HG02610 (cell line): ENCODE measurements around the gene ANAPC13.
A peak's percentile ranks its signal among the peaks of the same experiment; 100 is the strongest.

Source experiments
- ATAC-seq: cut with Tn5 transposase; IDR thresholded peaks from one replicate; pipeline ENCODE4 v1.9.1; 2021; ENCODE audit warnings: mild to moderate bottlenecking, moderate library complexity; ENCODE audit not compliant: unreplicated experiment

The ANAPC13 gene, protein sequence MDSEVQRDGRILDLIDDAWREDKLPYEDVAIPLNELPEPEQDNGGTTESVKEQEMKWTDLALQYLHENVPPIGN

DNA sequence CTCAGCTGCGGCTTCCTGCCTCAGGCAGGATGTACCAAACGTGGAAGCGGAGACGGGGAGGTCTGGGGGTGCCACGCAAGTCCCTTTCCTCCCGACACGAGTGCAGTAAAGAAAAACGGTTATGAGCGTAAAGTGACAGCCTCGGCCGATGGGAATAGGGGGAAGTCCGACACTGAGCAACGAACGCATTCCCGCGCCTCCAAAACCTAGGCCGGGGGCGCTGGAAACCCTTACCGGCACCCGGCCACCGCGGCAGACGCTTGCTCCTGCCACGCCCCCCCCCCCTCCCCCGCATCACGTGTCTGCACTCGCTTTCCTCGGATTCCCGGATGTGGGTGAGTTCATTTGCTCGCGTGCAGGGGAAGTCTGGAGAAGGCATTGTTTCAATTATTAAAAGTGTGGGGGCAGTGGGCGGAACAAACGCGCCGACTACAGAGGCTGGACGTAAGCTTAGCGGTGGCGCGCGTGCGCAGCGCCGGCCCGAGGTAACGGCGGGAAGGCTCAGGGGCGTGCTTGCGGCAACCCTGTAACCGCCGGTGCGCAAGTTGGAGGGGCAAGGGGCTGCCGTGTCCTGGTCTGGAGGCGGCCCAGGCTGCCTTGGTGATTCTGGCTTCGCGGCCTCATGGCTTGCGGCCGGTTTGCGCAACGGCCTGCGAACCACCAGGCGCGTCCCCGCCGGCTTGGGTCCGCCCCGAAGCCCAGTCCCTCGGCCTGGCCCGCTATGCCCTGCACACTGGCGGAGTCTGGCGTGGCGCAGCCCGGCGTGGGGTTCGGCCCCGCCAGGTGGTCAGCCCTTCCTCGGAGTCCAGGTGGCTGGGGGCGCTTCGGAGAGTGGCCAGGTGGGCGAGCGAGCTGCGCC, at the start of gene ANAPC13, which contains the start of gene CEP63:
Gene ANAPC13 (minus strand): TSS at position 268 of the 859 bp plus-strand sequence. CDS start 3,081 bp downstream, outside the sequence.
Gene CEP63 (plus strand): TSS at position 340 of the 859 bp plus-strand sequence. CDS start 9,264 bp downstream, outside the sequence.
- peak; percentile 86 for ATAC-seq

DNA sequence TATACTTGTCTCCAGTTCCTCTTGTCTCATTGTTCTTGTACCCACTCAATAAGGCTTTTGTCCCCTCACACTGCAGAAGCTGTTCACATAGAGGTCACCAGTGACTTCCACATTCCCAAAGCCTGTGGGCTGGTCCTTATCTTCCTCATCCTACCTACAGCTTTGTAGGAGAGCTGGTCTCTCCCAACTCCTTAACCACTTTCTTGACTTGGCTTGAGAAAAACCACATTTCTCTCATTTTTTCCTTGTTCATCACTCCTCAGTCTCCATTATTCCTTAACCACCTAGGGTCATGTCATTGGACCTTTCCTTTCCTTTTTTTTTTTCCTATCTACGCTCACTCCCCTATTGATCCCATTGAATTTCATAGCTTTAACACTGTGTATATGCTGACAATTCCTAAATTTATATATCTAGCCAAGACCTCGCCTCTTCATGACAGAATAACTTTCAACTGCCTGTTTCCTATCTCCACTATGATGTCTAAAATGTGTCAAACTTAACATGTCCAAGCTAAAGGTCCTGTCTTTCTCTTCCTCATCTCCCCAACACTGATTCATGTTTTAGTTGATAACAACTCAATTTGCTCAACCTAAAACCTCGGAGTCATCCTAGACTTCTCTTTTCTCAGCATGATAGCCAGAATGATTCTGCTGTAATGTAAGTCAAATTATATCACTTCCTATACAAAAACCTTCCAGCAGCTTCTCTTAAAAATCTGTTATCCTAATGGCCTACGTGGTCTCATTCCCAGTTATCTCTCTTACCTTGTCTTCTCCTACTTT, 49.6 kb upstream of the ANAPC13 start:
- no peak for ATAC-seq

DNA sequence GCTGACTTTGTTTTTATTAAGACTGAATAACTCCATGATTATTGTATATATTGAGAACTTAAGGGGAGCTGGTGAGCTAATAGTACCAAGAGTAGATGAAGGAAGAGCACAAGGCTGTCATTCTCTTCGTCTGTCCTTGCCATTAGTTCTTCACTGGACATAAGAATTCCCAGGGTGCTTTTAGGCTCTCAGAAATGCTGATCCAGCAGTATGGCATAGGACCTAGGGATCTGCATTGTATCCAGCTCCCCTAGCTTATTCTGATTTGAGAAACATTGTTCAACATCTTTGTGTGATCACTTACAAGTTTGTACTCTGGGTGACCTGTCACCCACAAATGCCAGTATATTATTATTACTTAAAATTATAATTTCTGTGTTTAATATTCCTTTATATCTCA, 47.7 kb upstream of the ANAPC13 start:
- ATAC-seq = no peak

DNA sequence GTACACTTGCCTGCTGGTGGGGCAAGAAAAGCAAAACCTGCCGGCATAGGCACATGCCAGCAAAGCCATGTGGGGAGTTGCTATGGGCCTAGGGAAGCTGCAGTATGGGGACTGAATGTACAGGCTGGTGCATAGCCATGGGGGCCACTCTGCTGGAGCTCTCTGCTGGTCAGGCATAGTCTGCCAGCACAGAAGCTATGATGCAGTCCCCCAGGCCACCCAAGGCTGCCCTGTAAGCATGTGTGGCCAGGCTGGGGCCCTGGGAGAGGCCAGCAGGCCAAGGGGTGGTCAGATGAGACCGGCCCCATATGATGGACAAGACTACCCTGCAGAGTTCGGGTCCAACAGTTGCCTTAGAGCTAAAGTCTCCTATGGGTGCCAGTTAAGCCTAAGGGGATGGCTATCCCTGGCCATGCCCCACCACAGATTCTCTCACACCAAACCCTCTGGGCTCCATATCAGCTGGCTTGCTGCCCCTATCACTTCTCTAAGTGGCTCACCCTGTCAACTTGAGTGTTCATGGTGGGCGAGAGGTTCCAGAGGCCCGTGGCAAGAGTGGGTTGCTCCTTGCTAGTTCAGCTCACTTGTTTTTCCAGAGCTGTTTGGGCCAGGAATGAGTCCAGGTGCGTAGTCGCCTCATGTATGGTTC, 41.9 kb upstream of the ANAPC13 start:
- ATAC-seq = no peak

DNA sequence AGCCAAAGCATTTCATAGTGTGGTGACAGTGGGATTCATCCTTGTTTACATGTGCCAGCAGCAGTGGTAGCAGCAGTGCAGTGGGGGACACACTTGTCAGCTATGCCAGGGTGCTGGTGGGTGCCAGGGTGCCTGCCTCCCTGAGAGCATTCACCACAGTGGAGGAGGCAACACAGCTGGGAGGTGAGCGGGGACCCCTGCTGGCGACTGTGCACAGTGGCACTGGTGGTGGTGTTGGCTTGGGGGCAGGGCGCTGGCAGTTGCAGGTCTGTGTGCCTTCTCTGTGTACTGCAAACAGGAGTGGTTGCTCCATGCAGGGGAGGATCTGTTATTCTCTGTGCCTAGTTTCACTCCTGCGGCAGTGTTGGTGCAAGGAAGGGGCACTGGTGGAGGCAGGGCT, 41.3 kb upstream of the ANAPC13 start:
- no peak for ATAC-seq

DNA sequence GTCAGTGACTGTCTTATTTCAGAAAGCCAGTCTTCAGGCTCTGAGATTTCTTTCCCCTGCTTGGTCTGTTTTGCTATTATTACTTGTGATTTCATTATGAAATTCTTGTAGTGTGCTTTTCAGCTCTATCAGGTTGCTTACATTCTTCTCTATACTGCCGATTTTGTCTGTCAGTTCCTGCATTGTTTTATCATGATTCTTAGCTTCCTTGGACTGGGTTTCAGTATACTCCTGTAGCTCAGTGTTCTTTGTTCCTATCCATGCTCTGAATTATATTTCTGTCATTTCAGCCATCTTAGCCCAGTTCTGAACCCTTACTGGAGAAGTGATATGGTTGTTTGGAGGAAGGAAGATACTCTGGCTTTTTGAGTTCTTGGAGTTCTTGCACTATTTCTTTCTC, 40.5 kb upstream of the ANAPC13 start:
- no peak for ATAC-seq

DNA sequence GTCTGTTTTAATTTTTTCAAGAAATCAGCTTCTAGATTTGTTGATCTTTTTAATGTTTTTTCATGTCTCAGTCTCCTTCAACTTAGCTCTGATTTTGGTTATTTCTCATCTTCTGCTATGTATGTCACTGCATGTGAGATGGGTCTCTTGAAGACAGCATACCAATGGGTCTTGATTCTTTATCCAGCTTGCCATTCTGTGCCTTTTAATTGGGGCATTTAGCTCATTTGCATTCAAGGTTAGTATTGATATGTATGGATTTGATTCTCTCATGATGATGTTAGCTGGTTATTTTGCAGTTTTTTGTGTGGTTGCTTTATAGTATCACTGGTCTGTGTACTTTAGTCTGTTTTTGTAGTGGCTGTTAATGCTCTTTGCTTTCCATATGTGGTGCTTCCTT, 39.5 kb upstream of the ANAPC13 start:
- ATAC-seq = no peak

DNA sequence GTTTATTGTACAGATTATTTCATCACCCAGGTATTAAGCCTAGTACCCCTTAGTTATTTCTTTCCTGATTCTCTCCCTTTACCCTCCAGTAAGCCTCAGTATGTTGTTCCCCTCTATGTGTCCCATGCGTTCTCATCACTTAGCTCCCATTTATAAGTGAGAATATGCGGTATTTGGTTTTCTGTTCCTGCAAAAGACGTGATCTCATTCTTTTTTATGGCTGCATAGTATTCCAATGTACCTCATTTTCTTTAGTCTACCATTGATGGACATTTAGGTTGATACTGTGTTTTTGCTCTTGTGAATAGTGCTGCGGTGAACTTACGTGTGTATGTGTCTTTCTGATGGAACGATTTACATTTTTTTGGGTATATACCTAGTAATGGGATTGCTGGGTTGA, 36.8 kb upstream of the ANAPC13 start:
- no peak for ATAC-seq

DNA sequence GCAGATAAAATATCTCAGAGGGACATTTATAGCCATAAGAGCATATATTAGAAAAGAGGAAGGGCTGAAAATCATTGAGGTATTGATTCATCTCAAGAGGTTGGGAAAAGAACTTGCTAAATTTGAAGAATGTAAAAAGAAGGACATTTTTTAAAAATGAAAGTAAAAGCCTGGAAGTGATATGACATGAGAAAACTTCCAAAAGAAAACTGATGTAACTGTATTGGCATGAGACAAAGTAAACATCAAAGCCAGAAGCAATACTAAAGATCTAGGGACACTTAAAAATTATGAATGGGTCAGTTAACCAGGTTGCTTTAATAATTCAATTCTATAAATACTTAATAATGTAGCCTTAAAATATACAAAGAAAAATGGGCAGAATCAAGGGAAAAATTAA, 32.0 kb upstream of the ANAPC13 start:
- no peak for ATAC-seq

DNA sequence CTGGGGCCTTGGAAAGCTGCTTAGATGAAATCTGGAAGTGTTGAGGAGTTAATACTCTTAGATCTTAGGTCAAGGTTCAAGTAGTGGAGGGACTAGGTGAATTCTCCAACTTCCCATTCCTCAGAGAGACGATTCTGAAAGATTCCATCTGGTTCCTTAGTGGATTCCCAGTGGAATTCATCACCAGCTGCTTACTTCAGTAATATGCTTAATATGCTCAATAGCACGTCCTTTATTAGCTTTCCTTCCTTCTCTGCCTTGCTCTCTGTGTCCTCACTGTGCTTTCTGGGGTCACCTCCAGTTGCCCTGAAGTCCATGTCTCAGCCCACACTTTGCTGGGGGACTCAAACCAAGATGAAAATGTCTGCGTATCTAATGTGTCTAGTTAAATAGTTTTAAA, 31.1 kb upstream of the ANAPC13 start:
- ATAC-seq = no peak

DNA sequence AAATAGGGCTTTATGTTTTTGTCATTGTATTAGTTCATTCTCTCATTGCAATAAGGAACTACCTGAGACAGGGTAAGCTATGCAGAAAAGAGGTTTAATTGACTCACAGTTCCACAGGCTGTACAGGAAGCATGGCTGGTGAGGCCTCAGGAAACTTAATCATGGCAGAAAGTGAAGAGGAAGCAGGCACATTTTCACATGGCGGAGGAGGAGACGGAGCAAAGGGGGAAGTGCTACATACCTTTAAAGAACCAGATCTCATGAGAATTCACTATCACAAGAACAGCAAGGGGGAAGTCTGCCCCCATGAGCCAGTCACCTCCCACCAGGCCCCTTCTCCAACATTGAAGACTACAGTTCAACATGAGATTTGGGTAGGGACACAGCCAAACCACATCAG, 25.7 kb upstream of the ANAPC13 start:
- ATAC-seq = no peak

DNA sequence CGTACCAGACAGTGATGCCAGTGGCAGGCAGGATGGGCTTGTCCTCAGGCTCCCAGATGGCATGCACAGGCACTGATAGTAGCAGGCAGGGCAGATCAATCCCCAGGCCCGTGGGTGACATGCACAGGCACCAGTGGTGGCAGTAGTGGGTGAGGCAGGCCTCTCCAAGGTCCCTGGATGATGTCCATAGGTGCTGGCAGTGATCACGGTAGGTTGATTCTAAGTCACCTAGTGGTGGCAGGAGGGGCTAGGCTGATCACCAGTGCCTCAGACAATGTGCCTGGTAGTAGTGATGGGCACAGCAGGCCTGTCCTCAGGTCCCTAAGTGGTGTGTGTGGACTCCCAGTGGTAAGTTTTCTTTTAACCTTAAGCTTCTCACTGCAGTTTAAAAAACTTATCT, 19.7 kb upstream of the ANAPC13 start:
- no peak for ATAC-seq

DNA sequence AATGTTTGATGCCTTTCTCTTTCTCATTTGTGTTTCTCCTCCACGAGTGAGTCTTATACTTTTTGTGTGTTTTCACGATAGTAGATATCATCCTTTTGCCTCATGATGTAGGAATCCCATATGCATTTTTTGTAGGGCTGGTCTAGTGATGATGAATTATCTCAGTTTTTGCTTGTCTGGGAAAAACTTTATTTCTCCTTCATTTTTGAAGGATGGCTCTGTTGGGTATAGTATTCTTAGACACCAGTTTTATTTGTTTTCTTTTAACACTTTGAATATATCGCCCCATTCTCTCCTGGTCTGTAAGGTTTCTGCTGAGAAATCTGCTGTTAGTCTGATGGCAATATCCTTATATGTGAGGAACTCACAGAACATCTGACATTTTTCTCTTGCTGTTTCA, 18.3 kb upstream of the ANAPC13 start:
- no peak for ATAC-seq

DNA sequence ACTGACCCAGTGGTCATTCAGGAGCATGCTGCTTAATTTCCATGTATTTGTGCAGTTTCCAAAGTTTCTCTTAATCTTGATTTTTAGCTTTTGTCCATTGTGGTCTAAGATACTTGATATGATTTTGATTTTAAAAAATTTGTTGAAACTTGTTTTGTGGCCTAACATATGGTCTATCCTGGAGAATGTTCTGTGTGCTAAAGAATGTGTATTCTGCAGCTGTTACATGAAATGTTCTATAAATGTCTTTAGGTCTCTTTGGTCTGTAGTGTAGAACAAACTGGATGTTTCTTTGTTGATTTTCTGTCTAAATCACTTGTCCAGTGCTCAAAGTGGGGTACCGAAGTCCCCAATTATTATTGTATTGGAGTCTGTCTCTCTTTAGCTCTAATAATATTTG, 17.5 kb upstream of the ANAPC13 start:
- ATAC-seq = no peak

DNA sequence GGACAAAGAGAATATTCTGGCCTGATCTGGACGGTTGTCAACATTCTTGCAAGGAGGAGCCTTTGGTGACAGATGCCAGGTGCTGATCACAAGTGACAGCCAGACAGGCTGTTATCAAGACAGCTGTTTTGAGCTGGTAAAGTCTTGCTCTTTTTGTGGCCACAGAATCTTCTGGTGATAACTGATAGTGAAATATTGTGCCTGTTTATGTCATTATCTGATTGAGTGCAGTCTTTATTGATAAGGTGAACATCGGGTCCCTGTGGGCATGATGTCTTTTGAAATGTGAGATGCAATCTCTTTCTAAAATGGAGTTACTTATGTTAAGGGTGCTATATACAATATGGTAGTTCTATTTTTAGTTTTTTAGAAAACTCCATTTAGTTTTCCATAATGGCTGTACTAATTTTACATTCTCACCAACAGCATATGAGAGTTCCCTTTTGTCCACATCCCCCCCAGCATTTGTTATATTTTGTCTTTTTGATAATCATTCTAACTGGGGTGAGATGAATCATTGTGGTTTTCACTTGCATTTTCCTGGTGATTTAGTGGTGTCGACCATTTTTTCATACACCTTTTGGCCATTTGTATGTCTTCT, 10.8 kb upstream of the ANAPC13 start:
- peak; percentile 47 for ATAC-seq

DNA sequence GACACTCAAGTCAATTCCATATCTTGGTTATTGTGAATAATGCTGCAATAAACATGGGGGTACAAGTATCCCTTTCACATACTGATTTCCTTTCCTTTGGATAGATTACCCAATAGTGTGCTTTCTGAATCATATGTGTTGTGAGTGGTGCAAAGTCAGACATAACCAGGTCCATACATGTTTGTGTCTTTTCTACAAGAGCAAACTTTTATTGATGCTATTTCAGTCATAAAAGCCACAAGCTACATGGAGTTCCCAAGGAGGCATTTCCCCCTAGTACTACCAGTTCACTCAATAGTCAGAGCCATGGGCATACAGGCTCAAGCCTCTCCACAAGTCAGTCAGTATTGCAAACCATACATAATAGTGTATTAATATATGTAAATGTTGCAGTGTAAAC, 10.2 kb upstream of the ANAPC13 start:
- no peak for ATAC-seq

DNA sequence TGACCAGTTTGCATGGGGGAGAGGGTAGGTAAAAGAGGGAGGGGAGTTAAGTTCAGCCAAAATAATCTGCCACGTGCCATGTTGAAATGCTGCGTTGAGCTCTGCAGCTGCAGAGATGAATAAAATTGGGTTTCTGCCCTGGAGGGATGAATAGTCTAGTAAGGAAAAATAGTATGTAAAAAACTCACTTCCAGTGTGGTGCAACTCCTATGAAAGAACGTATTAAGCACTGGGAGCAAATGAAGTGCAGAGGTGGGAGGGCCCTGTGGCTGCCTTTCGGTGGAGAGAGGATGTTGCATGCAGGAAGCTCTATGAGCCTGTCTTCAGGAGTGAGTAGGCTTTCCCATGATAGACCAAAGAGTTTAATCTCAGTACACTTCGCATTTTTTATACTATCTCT, 8.7 kb upstream of the ANAPC13 start:
- no peak for ATAC-seq

DNA sequence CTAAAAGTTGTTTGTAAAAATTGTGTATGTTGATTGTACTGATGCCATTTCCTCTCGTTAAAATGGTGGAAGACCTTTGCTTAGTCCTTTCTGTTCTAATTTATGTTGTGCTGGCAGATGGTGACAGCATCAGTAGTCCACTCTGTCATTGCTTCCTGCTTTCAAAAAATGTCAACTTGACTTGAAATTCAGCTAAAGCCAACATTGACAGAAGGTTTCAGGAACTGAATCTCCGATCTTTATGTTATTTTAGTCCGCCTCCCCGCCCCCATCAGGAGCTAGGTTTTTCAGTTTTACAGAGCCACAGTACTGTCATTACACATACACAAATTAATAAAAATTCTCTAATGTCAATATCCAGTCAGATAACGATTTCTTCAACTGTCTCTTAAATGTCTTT, 1.6 kb upstream of the ANAPC13 start:
- ATAC-seq = no peak

DNA sequence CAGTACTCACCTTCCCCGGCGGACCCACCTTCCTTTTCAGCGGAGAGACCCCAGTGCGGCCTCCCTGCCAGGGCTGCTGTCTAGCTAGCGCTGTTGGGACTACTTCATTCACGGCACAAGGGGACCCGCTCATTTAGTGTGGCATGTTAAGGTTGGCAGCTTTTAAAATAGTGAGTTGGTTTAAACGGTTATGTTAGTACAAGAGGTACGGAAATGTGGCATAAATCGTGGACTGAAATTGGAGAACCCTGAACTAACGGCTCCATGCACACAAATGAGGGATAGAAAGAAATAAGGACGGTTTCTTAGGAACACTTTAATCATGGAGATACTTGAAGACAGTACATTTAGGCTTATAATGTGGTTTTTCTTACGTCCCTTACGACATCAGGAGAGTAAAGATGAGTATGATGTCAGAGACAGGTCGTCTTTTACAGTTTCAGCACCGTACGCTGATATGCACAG, 824 bp upstream of the ANAPC13 start:
- peak; percentile 16 for ATAC-seq

DNA sequence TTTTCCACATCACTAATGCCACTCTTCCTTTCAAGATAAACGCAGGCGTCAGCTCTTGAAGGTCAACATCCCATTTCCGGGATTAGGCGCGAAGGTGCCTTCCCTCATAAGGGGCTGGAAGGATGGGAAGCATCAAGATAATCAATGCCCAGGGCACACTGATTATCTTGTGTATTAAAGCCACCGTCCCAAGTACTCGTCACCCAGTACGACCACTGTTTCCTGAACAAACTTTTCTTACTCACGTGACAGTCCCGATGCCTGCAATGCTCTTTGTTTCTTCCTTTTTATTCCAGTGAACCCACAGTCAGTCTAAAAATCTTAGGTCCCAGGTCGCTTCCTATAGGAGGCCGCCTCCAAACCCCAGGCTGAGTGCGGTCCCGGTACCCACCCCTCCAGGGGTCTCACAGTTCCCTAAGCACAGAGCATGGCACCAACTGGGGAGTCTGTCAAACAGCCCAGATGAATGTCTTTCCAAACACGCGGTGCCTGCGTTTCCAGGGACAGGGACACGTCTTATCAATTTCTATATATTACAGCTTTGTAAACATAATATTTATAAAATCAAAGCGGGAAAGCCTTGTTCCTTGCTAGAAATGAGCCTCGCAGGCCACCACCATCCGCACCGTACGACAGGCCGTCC, 589 bp downstream of the ANAPC13 start:
- ATAC-seq = peak; percentile 6
